B cell (primary cell): ENCODE measurements around the gene RGS11. TPM values are rescaled to one million over a fixed set of nuclear protein-coding genes. Genes with fewer than 3 reads are reported as not detected.

Source experiments
- ATAC-seq: fragments of 200-7000 bp; cut with Tn5 transposase; one replicate; pipeline ENCODE4 v1.10.0; 2021; ENCODE audit warnings: low read depth, mild to moderate bottlenecking, moderate number of reproducible peaks, moderate library complexity
- CTCF ChIA-PET: fragments of 350-600 bp; sonication (Branson Sonifier 250); formaldehyde crosslinking; loops from one replicate; lab custom pipeline; 2021; ENCODE audit warnings: antibody characterized with exemption, inconsistent platforms; lab: Charles Lee
- POLR2A ChIA-PET: fragments of 350-600 bp; sonication (Branson Sonifier 250); formaldehyde crosslinking; loops from one replicate; lab custom pipeline; 2021; ENCODE audit warnings: antibody characterized with exemption; lab: Charles Lee
- DNase-seq: peaks from one replicate; pipeline ENCODE4 v3.0.0; 2013
- H2AFZ ChIP-seq: 2 replicates; pipeline ENCODE4 v1.6.1; 2012; ENCODE audit warnings: mild to moderate bottlenecking, low read depth, low read length; ENCODE audit not compliant: insufficient read depth, poor library complexity, severe bottlenecking
- H3K27ac ChIP-seq, 2 donors: 1 replicate in 1 of 2; 2 replicates in 1 of 2; pipeline ENCODE4 v1.5.1; 2012 to 2013; ENCODE audit warnings: low read length in 2 of 2, mild to moderate bottlenecking in 2 of 2, moderate library complexity in 1 of 2
- H3K27me3 ChIP-seq, 4 experiments: fragments of 200-600 bp in 1 of 4; sonication (generic) in 1 of 4; replicated peaks in 1 of 4; 1 replicate in 2 of 4; 2 replicates in 2 of 4; pipeline versions ENCODE4 v1.6.1 to v1.7.0; 2013 to 2016; ENCODE audit warnings: low read length in 3 of 4, mild to moderate bottlenecking in 2 of 4, mixed read lengths in 1 of 4, moderate library complexity in 1 of 4; ENCODE audit not compliant: insufficient read depth in 4 of 4, control insufficient read depth in 3 of 4; ENCODE audit errors: control extremely low read depth in 1 of 4
- H3K36me3 ChIP-seq, 2 experiments: replicated peaks in 1 of 2; 1 replicate in 1 of 2; 2 replicates in 1 of 2; pipeline versions ENCODE4 v1.6.1 to v1.7.1; 2013; ENCODE audit warnings: low read length in 1 of 2; ENCODE audit not compliant: insufficient read depth in 2 of 2, control insufficient read depth in 1 of 2; ENCODE audit errors: control extremely low read depth in 1 of 2, extremely low read depth in 1 of 2
- H3K4me1 ChIP-seq, 2 donors: fragments of 200-600 bp in 1 of 2; sonication (generic) in 1 of 2; 1 replicate in 1 of 2; 2 replicates in 1 of 2; pipeline versions ENCODE4 v1.5.1 to v1.6.1; 2013 to 2017; ENCODE audit warnings: low read length in 2 of 2; ENCODE audit not compliant: control insufficient read depth in 2 of 2, insufficient read depth in 2 of 2
- H3K4me2 ChIP-seq: replicated peaks from 2 replicates; pipeline ENCODE3; 2012; ENCODE audit warnings: mild to moderate bottlenecking, low read depth, low read length; ENCODE audit not compliant: poor library complexity, severe bottlenecking
- H3K4me3 ChIP-seq, 5 experiments: fragments of 200-600 bp in 1 of 5; sonication (generic) in 1 of 5; 1 replicate in 3 of 5; 2 replicates in 2 of 5; pipeline versions ENCODE4 v1.5.1 to v1.7.0; 2011 to 2016; ENCODE audit warnings: low read length in 4 of 5, mild to moderate bottlenecking in 4 of 5, low read depth in 2 of 5, control low read depth in 1 of 5, moderate library complexity in 1 of 5; ENCODE audit not compliant: insufficient read depth in 1 of 5; ENCODE audit errors: control extremely low read depth in 1 of 5, extremely low read depth in 1 of 5
- H3K79me2 ChIP-seq: fragments of 200-600 bp; sonication (generic); one replicate; pipeline ENCODE4 v1.6.0; 2016; ENCODE audit warnings: low read length; ENCODE audit not compliant: control insufficient read depth, insufficient read depth
- H3K9ac ChIP-seq: fragments of 200-600 bp; sonication (generic); 2 replicates; pipeline ENCODE4 v1.6.1; 2017; ENCODE audit warnings: mild to moderate bottlenecking, low read length, moderate library complexity
- H3K9me3 ChIP-seq, 3 donors: one replicate each; pipeline versions ENCODE4 v1.6.1 to v1.7.1; 2013; ENCODE audit warnings: low read length in 2 of 3; ENCODE audit not compliant: control insufficient read depth in 2 of 3, insufficient read depth in 1 of 3; ENCODE audit errors: control extremely low read depth in 1 of 3
- H4K20me1 ChIP-seq: 2 replicates; pipeline ENCODE4 v1.6.0; 2012; ENCODE audit warnings: mild to moderate bottlenecking, low read length; ENCODE audit not compliant: insufficient read depth, control insufficient read depth, poor library complexity, severe bottlenecking
- H3K27ac Mint-ChIP-seq: one replicate; pipeline ENCODE4 v1.8.0; 2021; ENCODE audit warnings: mixed read lengths
- H3K27me3 Mint-ChIP-seq: one replicate; pipeline ENCODE4 v1.8.0; 2021; ENCODE audit warnings: mixed read lengths
- H3K4me1 Mint-ChIP-seq: one replicate; pipeline ENCODE4 v1.8.0; 2021; ENCODE audit warnings: mixed read lengths
- H3K4me3 Mint-ChIP-seq: one replicate; pipeline ENCODE4 v1.8.0; 2021; ENCODE audit warnings: mixed read lengths
- H3K9me3 Mint-ChIP-seq: one replicate; pipeline ENCODE4 v1.8.0; 2022; ENCODE audit warnings: mixed read lengths; ENCODE audit not compliant: insufficient read depth
- CTCF ChIP-seq: fragments of 200-600 bp; IDR thresholded peaks from one replicate; pipeline ENCODE4 v1.8.0; 2022; ENCODE audit warnings: antibody characterized with exemption, mild to moderate bottlenecking
- EZH2 ChIP-seq: IDR thresholded peaks from 2 replicates; pipeline ENCODE4 v1.6.1; 2012; ENCODE audit warnings: borderline replicate concordance, low read depth, mild to moderate bottlenecking, moderate library complexity, low read length; ENCODE audit not compliant: insufficient read depth, poor library complexity, severe bottlenecking
- WGBS: methylation state at CpG from one replicate; pipeline ENCODE4 v1.1.5; 2013; ENCODE audit warnings: missing lambda C conversion rate; ENCODE audit not compliant: insufficient coverage; 5-methylcytosine and 5-hydroxymethylcytosine counted together
- intact Hi-C: fragments of 100-400 bp; cut with micrococcal nuclease; formaldehyde crosslinking; loops from one replicate; pipeline ENCODE4 v1.10.0; 2022
- polyA plus RNA-seq: library from polyadenylated mRNA; depleted of rRNA; stranded (reverse); fragments of >200 nt; gene quantifications from 2 replicates; pipeline ENCODE4 v1.2.3, GENCODE V29; 2012
- total RNA-seq, 2 donors: library from RNA; stranded (reverse); fragments of 120-200 nt in 1 of 2; gene quantifications; 1 replicate in 1 of 2; 2 replicates in 1 of 2; pipeline versions ENCODE4 v1.2.3 to v1.2.4, GENCODE V29; 2013 to 2022

The RGS11 gene
- total and polyA plus RNA-seq, 2 donors (not counting 1 experiment from before 2014, with no cell fraction given), result 0.39 TPM; not detected in 1

DNA sequence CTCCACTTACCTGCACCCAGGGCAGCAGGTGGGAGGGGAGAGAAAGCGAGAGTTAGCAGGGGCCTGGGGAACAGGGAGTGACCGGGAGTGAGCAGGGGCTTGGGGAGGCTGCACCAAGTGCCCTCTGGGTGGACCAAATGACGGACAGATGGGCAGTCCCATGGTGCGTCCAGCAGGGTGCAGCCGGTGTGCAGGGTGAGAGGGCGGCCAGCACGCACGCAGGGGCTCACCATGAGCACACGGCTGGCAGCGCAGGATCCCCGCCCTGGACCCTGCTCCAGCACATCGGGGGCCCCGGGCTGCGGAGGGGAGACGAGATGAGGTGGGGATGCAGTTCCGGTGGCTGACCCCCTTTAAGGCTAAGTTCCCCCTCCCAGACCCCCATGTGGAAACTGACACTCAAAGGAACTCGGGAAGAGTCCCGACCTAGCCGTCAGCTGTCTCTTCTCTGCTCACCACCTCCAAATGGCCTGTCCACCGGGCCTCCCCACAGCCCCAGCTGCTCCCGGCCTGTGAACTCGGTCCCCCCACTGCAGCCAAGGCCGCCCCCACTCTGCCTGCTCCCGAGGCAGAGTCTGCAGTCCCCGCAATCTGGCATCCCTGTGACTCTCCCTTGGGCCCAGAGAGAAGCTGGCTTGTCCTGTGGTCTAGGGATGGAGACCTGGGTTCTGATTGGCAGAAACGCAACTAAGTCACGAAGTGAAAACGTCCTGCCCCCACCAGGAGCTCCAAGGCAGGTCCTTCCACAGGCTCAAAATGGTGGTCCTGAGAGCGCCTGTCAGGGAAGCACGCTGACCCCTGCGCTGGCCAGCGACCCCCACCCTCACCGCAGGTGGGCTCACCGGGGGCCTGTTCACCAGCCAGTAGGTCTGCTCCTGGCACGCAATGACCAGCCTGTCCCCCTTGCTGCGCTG lies 2.9 kb downstream of the RGS11 start:
- no peak overlapping the region for H2AFZ ChIP-seq
- ChIA-PET CTCF (no interaction called here), POLR2A (no interaction called here)
- intact Hi-C loops, result no loop called here
- no peak overlapping the region for H3K4me2 ChIP-seq
- peaks cover 7% of the 10 kb centered on the region for H3K4me1 Mint-ChIP-seq
- peaks cover 0 to 7% of the 10 kb centered on the region in 2 donors for H3K4me1 ChIP-seq
- WGBS, result 88% methylated on average over 34 of the region's 36 CpGs
- H3K27ac ChIP-seq, result no peak overlapping the region
- H3K27me3 ChIP-seq, result peaks cover 0 to 22% (median 6%) of the 10 kb centered on the region in 4 experiments
- no peak overlapping the region for H3K4me3 ChIP-seq
- no peaks in the 10 kb centered on the region for H3K9me3 ChIP-seq
- H3K79me2 ChIP-seq, result no peaks in the 10 kb centered on the region
- TF ChIP-seq EZH2, result no peak
- no peak for TF ChIP-seq CTCF
- no peaks in the 10 kb centered on the region for H3K36me3 ChIP-seq
- no peak overlapping the region for H3K27ac Mint-ChIP-seq
- ATAC-seq (no peak), DNase-seq (no peak)
- H3K9me3 Mint-ChIP-seq, result no peaks in the 10 kb centered on the region
- peaks cover 18% of the 10 kb centered on the region for H3K27me3 Mint-ChIP-seq
- no peak overlapping the region for H3K9ac ChIP-seq
- no peak overlapping the region for H3K4me3 Mint-ChIP-seq
- no peaks in the 10 kb centered on the region for H4K20me1 ChIP-seq
